ENCODE results near the gene RFX2. TPM values are rescaled to one million over a fixed set of nuclear protein-coding genes. Genes with fewer than 3 reads are reported as not detected.

Gene RFX2
- total and polyA plus RNA-seq, 3 experiments from 2014 or later: 1.5 to 4.9 (median 4.2) TPM

DNA sequence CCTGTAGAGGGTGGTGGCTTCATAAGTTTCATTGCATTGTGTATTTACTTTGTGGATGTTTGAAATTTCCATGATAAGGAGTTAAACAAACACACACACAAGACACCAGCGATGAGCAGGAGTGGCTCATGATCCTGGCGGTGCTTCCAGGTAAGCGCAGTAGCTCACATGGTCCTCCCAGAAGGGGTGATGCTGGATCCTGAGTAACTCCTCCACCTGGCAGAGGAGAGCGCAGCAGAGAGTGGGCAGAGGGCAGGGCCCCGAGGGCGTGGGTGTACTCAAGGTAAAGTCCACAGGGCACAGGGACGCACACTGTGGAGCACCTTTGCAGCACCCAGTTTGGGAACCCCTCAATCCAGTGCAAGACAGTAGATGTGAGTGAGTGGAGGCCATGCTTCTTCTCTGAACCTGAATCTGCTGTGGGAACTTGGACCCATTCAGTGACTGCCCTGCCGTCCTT lies 54.0 kb downstream of the RFX2 start:
- H3K4me3 ChIP-seq (ENCODE audit: low read length): no peak overlapping the region
- H3K27me3 ChIP-seq (ENCODE audit: insufficient read depth, low read length, poor library complexity, severe bottlenecking): no peaks in the 10 kb centered on the region
- H3K27ac Mint-ChIP-seq: no peak overlapping the region
- no peak overlapping the region for H3K27ac ChIP-seq (ENCODE audit: low read depth, low read length)
- H3K4me1 Mint-ChIP-seq: peaks cover 13 to 18% (median 16%) of the 10 kb centered on the region in 3 donors
- no peaks in the 10 kb centered on the region for H3K9me3 ChIP-seq (ENCODE audit: low read length)
- no peak overlapping the region for H3K4me3 Mint-ChIP-seq
- H3K4me1 ChIP-seq (ENCODE audit: insufficient read depth, low read length): peaks cover 8% of the 10 kb centered on the region
- H3K27me3 Mint-ChIP-seq: peaks cover 0 to 1% of the 10 kb centered on the region in 2 donors
- DNase-seq: no peak
- no peaks in the 10 kb centered on the region for H3K9me3 Mint-ChIP-seq
- H3K36me3 ChIP-seq (ENCODE audit: insufficient read depth, low read length): no peaks in the 10 kb centered on the region
- POLR2A ChIA-PET: no interaction called here
- H3K36me3 Mint-ChIP-seq: no peaks in the 10 kb centered on the region
- CTCF ChIA-PET: interaction anchor here (1.0 kb wide), 1 partner anchor 69 kb away, joined by 3 read pairs; no protein-coding TSS in a partner anchor

DNA sequence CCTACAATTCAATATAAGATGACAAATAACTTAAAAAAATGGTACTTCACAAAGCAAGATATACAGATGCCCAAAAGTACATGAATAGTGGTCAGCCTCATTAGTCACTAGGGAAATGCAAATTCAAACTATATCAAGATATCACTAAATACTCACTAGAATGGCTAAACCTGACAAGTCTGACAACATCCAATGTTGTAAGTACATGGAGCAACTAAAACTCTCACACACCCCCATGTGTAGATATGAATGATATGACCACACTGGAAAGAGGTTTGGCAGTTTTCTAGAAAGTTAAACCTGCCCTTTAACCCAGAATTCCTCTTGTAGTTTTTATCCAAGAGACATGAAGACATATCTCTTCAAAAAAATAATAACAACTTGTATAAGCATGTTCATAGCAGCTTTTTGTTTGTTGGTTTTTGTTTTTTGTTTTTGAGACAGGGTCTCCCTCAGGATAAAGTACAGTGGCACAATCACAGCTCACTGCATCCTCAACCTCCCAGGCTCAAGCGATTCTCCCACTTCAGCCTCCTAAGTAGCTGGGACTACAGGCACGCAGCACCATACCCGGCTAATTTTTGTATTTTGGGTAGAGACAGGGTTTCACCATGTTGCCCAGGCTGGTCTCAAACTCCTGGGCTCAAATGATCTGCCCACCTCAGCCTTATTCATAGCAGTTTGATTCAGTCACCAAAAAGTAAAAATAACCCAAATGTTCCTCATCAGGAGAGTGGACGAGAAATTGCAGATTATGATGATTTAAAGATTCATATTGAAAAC lies 55.1 kb downstream of the RFX2 start:
- H3K9me3 Mint-ChIP-seq: no peaks in the 10 kb centered on the region
- H3K27ac Mint-ChIP-seq: peak overlapping the region in 2 of 8 donors; percentile 12 to 43
- DNase-seq: no peak
- Histone ChIP-seq H3K27ac (ENCODE audit: low read depth, low read length) (no peak overlapping the region), H3K4me1 (ENCODE audit: insufficient read depth, low read length) (peaks cover 3% of the 10 kb centered on the region), H3K4me3 (ENCODE audit: low read length) (no peak overlapping the region), H3K36me3 (ENCODE audit: insufficient read depth, low read length) (no peaks in the 10 kb centered on the region), H3K9me3 (ENCODE audit: low read length) (no peaks in the 10 kb centered on the region), H3K27me3 (ENCODE audit: insufficient read depth, low read length, poor library complexity, severe bottlenecking) (no peaks in the 10 kb centered on the region)
- H3K36me3 Mint-ChIP-seq: no peaks in the 10 kb centered on the region
- no peak overlapping the region for H3K4me3 Mint-ChIP-seq
- ChIA-PET CTCF (interaction anchor here (1.4 kb wide), 1 partner anchor 70 kb away, joined by 6 read pairs; no protein-coding TSS in a partner anchor), POLR2A (interaction anchor here (0.7 kb wide), 1 partner anchor 14 kb away, joined by 12 read pairs; no protein-coding TSS in a partner anchor)
- peaks cover 3 to 7% (median 5%) of the 10 kb centered on the region in 3 donors for H3K4me1 Mint-ChIP-seq
- H3K27me3 Mint-ChIP-seq: peaks cover 0 to 6% of the 10 kb centered on the region in 2 donors

DNA sequence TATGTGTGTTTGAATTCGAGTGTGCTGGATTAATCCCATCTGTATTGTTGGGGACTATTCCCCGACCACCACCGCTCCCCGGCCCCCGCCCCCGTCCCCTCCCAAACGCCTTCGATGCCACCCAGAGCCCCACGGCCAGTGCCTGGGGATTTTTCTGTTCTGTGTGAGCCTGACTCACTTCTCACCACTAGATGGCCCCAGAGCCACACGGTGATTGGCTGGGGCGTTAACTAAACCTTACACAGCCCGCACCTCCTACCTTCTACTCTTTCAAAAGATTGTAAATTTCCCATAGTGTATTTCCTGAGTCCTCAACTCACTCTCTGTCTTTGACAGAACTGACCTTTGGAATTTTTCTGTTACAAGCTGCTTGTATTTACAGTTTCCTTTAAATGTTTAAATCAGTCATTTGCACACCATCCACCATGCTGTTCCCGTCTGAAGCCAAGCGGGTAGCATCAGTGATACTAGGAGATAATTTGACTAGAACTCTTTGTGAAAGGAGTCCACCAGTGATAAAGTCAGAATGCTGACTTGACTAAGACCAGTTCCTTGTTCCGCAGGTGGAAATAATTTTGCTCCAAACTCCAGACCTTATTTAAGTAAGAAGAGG lies 61.4 kb downstream of the RFX2 start:
- H3K9me3 ChIP-seq (ENCODE audit: low read length): no peaks in the 10 kb centered on the region
- H3K4me1 Mint-ChIP-seq: peaks cover 3 to 5% (median 4%) of the 10 kb centered on the region in 3 donors
- H3K9me3 Mint-ChIP-seq: no peaks in the 10 kb centered on the region
- H3K4me3 ChIP-seq (ENCODE audit: low read length): no peak overlapping the region
- no peaks in the 10 kb centered on the region for H3K36me3 ChIP-seq (ENCODE audit: insufficient read depth, low read length)
- ChIA-PET CTCF (interaction anchor here (0.6 to 5.1 kb wide), 15 partner anchors 11 to 1539 kb away, joined by 3 to 73 read pairs (median 3); no protein-coding TSS in a partner anchor), POLR2A (no interaction called here)
- no peak overlapping the region for H3K27ac ChIP-seq (ENCODE audit: low read depth, low read length)
- no peaks in the 10 kb centered on the region for H3K36me3 Mint-ChIP-seq
- no peaks in the 10 kb centered on the region for H3K4me1 ChIP-seq (ENCODE audit: insufficient read depth, low read length)
- H3K27me3 Mint-ChIP-seq: peaks cover 0 to 11% of the 10 kb centered on the region in 2 donors
- no peak overlapping the region for H3K4me3 Mint-ChIP-seq
- peaks cover 3% of the 10 kb centered on the region for H3K27me3 ChIP-seq (ENCODE audit: insufficient read depth, low read length, poor library complexity, severe bottlenecking)
- no peak overlapping the region for H3K27ac Mint-ChIP-seq
- peak; percentile 59 to 83 (median 67) for DNase-seq

DNA sequence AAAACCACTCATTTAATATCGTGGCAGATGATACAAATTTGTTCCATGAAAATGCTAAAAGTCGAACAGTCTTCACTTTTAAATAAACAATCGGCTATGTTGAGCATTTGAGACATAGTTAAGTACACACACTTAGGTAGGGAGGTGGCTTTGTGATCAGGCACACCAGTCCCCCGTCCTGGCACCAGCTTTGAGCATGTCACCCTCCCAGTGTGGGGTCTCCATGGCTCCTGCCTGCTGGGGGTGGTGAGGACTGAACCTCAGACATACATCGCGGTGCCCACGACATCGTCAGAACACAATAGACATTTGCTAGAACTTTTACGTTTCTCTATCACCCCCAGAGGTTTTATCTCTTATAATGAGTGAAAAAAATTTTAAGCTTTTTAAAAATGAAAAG lies 62.0 kb downstream of the RFX2 start:
- peaks cover 0 to 11% of the 10 kb centered on the region in 2 donors for H3K27me3 Mint-ChIP-seq
- CTCF ChIA-PET: interaction anchor here (0.6 to 5.1 kb wide), 12 partner anchors 9 to 1539 kb away, joined by 3 to 73 read pairs (median 3); no protein-coding TSS in a partner anchor

DNA sequence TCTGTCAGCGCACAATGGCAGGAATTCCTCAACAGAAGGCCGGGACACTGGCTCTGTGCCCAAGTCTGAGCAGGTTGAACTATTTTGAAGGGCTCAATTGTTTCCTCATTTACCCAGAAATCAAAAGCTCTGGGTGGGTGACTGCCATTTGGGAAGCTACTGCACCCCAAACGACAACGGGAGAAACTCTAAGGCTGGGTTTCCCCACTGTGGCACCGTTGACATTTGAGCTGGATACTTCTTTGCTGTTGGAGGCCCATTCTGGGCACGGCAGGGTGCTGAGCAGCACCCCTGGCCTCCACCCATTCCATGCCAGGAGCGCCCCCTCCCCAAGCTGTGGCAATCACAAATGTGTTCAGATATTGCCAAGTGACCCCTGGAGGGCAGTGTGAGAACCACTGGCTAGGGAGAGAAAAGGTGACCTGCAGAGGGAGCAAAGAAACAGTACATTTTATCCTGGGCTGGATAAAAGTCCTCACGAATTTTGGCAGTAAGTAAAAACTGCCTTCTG lies 62.5 kb downstream of the RFX2 start:
- Mint-ChIP-seq H3K4me1 (peaks cover 3 to 5% (median 4%) of the 10 kb centered on the region in 3 donors), H3K27ac (no peak overlapping the region)
- CTCF ChIA-PET: interaction anchor here (0.6 to 5.1 kb wide), 10 partner anchors 8 to 1540 kb away, joined by 3 to 73 read pairs (median 3); no protein-coding TSS in a partner anchor

More for the DNA sequence above, 62.0 kb downstream of the RFX2 start:
- no peaks in the 10 kb centered on the region for H3K9me3 ChIP-seq (ENCODE audit: low read length)
- no peaks in the 10 kb centered on the region for H3K36me3 Mint-ChIP-seq
- H3K4me3 Mint-ChIP-seq: no peak overlapping the region
- no peak overlapping the region for H3K27ac ChIP-seq (ENCODE audit: low read depth, low read length)
- DNase-seq: no peak
- no peak overlapping the region for H3K27ac Mint-ChIP-seq
- peaks cover 3% of the 10 kb centered on the region for H3K27me3 ChIP-seq (ENCODE audit: insufficient read depth, low read length, poor library complexity, severe bottlenecking)
- no peaks in the 10 kb centered on the region for H3K36me3 ChIP-seq (ENCODE audit: insufficient read depth, low read length)
- POLR2A ChIA-PET: no interaction called here
- peaks cover 3 to 5% (median 4%) of the 10 kb centered on the region in 3 donors for H3K4me1 Mint-ChIP-seq
- no peak overlapping the region for H3K4me3 ChIP-seq (ENCODE audit: low read length)
- H3K4me1 ChIP-seq (ENCODE audit: insufficient read depth, low read length): no peaks in the 10 kb centered on the region
- no peaks in the 10 kb centered on the region for H3K9me3 Mint-ChIP-seq

DNA sequence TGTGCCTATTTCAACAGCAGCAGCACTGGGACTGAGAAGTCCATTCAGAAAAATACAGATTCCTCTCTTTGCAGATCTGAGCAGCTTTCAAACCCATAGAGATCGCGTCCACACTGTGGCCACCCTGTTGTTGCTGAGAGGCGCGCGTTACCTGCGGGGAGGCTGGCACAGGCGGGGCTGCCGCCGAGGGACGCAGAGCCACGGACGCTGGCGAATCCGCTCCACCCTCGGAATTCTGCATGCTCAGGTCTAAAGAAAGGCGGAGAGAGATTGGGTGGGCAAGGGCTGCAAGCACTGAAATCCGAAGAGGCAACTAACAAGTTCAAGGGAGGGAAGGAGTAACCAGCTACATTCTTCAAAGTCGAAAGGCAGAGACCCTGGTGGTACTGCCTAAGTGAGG lies 63.0 kb downstream of the RFX2 start:
- CTCF ChIA-PET: interaction anchor here (2.1 to 5.1 kb wide), 2 partner anchors 74 to 79 kb away, joined by 9 to 73 read pairs; no protein-coding TSS in a partner anchor
- no peak overlapping the region for H3K4me3 ChIP-seq (ENCODE audit: low read length)
- Mint-ChIP-seq H3K4me3 (no peak overlapping the region), H3K9me3 (no peaks in the 10 kb centered on the region), H3K27ac (no peak overlapping the region), H3K36me3 (no peaks in the 10 kb centered on the region), H3K27me3 (peaks cover 0 to 11% of the 10 kb centered on the region in 2 donors), H3K4me1 (peaks cover 3 to 5% (median 4%) of the 10 kb centered on the region in 3 donors)
- DNase-seq: no peak
- POLR2A ChIA-PET: no interaction called here
- no peaks in the 10 kb centered on the region for H3K4me1 ChIP-seq (ENCODE audit: insufficient read depth, low read length)
- no peak overlapping the region for H3K27ac ChIP-seq (ENCODE audit: low read depth, low read length)
- H3K27me3 ChIP-seq (ENCODE audit: insufficient read depth, low read length, poor library complexity, severe bottlenecking): peaks cover 3% of the 10 kb centered on the region
- H3K36me3 ChIP-seq (ENCODE audit: insufficient read depth, low read length): no peaks in the 10 kb centered on the region
- no peaks in the 10 kb centered on the region for H3K9me3 ChIP-seq (ENCODE audit: low read length)

More for the DNA sequence above, 62.5 kb downstream of the RFX2 start:
- no peaks in the 10 kb centered on the region for H3K4me1 ChIP-seq (ENCODE audit: insufficient read depth, low read length)
- POLR2A ChIA-PET: no interaction called here
- H3K9me3 ChIP-seq (ENCODE audit: low read length): no peaks in the 10 kb centered on the region
- H3K9me3 Mint-ChIP-seq: no peaks in the 10 kb centered on the region
- no peak overlapping the region for H3K4me3 Mint-ChIP-seq
- peaks cover 0 to 11% of the 10 kb centered on the region in 2 donors for H3K27me3 Mint-ChIP-seq
- no peaks in the 10 kb centered on the region for H3K36me3 Mint-ChIP-seq
- no peak overlapping the region for H3K4me3 ChIP-seq (ENCODE audit: low read length)
- no peak for DNase-seq
- H3K27me3 ChIP-seq (ENCODE audit: insufficient read depth, low read length, poor library complexity, severe bottlenecking): peaks cover 3% of the 10 kb centered on the region
- no peak overlapping the region for H3K27ac ChIP-seq (ENCODE audit: low read depth, low read length)
- no peaks in the 10 kb centered on the region for H3K36me3 ChIP-seq (ENCODE audit: insufficient read depth, low read length)

DNA sequence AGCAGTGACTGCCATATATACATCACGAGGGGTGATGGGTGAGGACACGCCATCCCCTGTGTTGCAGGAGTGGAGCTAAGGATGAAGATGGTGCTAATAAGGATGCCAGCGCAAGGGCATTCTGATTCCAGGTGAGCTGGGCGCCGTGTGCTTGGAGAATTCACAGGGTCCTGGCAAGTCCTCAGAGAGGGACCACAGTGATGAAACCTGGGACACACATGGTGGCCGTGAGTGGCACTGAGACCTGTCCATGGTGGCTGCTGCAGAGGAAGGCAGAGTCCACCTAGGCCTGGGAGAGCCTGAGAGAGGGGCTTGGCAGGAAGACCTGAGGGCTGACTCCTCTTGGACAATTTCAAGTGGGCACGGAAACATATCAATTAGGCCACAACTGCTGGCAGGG lies 65.2 kb downstream of the RFX2 start:
- POLR2A ChIA-PET: no interaction called here
- DNase-seq: no peak
- no peak overlapping the region for H3K4me3 ChIP-seq (ENCODE audit: low read length)
- H3K4me1 ChIP-seq (ENCODE audit: insufficient read depth, low read length): no peaks in the 10 kb centered on the region
- H3K9me3 Mint-ChIP-seq: no peaks in the 10 kb centered on the region
- H3K4me3 Mint-ChIP-seq: no peak overlapping the region
- no peak overlapping the region for H3K27ac ChIP-seq (ENCODE audit: low read depth, low read length)
- peaks cover 3 to 5% (median 4%) of the 10 kb centered on the region in 3 donors for H3K4me1 Mint-ChIP-seq
- no peaks in the 10 kb centered on the region for H3K9me3 ChIP-seq (ENCODE audit: low read length)
- H3K36me3 ChIP-seq (ENCODE audit: insufficient read depth, low read length): no peaks in the 10 kb centered on the region
- CTCF ChIA-PET: interaction anchor here (5.1 kb wide), 1 partner anchor 81 kb away, joined by 73 read pairs; no protein-coding TSS in a partner anchor
- no peaks in the 10 kb centered on the region for H3K36me3 Mint-ChIP-seq
- H3K27ac Mint-ChIP-seq: peak overlapping the region in 1 of 8 donors; percentile 17
- peaks cover 3% of the 10 kb centered on the region for H3K27me3 ChIP-seq (ENCODE audit: insufficient read depth, low read length, poor library complexity, severe bottlenecking)
- H3K27me3 Mint-ChIP-seq: peaks cover 0 to 4% of the 10 kb centered on the region in 2 donors
